DND-41 (cell line): Measurements from ENCODE around the gene NEK9.

Source experiments
- ATAC-seq: fragments of 200-7000 bp; cut with Tn5 transposase; 3 replicates; pipeline ENCODE4 v1.9.1; 2021; ENCODE audit warnings: low read depth; ENCODE audit not compliant: insufficient read depth
- DNase-seq: peaks from one replicate; pipeline ENCODE4 v3.0.0-alpha.2; 2020
- H2AFZ ChIP-seq: 2 replicates; pipeline ENCODE4 v1.6.0; 2012; ENCODE audit warnings: low read depth, low read length
- H3K27ac ChIP-seq: 2 replicates; pipeline ENCODE4 v1.5.1; 2012; ENCODE audit warnings: low read length, inconsistent platforms
- H3K27me3 ChIP-seq: fragments of 200-600 bp; sonication (generic); 2 replicates; pipeline ENCODE4 v1.6.0; 2012; ENCODE audit warnings: low read length, mild to moderate bottlenecking, inconsistent platforms; ENCODE audit not compliant: insufficient read depth, poor library complexity
- H3K36me3 ChIP-seq: 2 replicates; pipeline ENCODE4 v1.5.1; 2012; ENCODE audit warnings: low read length, inconsistent platforms; ENCODE audit not compliant: insufficient read depth
- H3K4me1 ChIP-seq: 2 replicates; pipeline ENCODE4 v1.5.1; 2012; ENCODE audit warnings: mild to moderate bottlenecking, low read length; ENCODE audit not compliant: insufficient read depth
- H3K4me2 ChIP-seq: 2 replicates; pipeline ENCODE4 v1.6.0; 2012; ENCODE audit warnings: mild to moderate bottlenecking, moderate library complexity, low read length, inconsistent platforms; ENCODE audit not compliant: insufficient read depth
- H3K4me3 ChIP-seq, 2 experiments: fragments of 200-600 bp in 1 of 2; shearing (Covaris generic) in 1 of 2; 2 replicates each; pipeline ENCODE4 v1.5.1; 2012 to 2016; ENCODE audit warnings: inconsistent platforms in 2 of 2, low read length in 2 of 2, mild to moderate bottlenecking in 2 of 2, low read depth in 1 of 2, moderate library complexity in 1 of 2
- H3K79me2 ChIP-seq: 2 replicates; pipeline ENCODE4 v1.6.0; 2012; ENCODE audit warnings: low read length, inconsistent platforms; ENCODE audit not compliant: insufficient read depth
- H3K9ac ChIP-seq: 2 replicates; pipeline ENCODE4 v1.6.0; 2012; ENCODE audit warnings: low read depth, mild to moderate bottlenecking, inconsistent platforms, low read length, moderate library complexity
- H3K9me3 ChIP-seq: 2 replicates; pipeline ENCODE4 v1.5.1; 2012; ENCODE audit warnings: low read length, moderate library complexity, mild to moderate bottlenecking, inconsistent platforms; ENCODE audit not compliant: insufficient read depth, severe bottlenecking
- H4K20me1 ChIP-seq: 2 replicates; pipeline ENCODE4 v1.6.0; 2012; ENCODE audit warnings: low read length; ENCODE audit not compliant: insufficient read depth
- EZH2 ChIP-seq: IDR thresholded peaks from 3 replicates; pipeline ENCODE4 v1.6.1; 2012; ENCODE audit warnings: borderline replicate concordance, low read depth, mild to moderate bottlenecking, moderate library complexity, low read length, inconsistent platforms; ENCODE audit not compliant: severe bottlenecking
- TF ChIP-seq, protein P1 (sequence below): IDR thresholded peaks from 2 replicates; pipeline ENCODE4 v1.5.1; 2012; ENCODE audit warnings: borderline replicate concordance, low read length, moderate library complexity, mild to moderate bottlenecking; ENCODE audit not compliant: poor library complexity, severe bottlenecking; ENCODE audit errors: extremely low read depth

The NEK9 gene

DNA sequence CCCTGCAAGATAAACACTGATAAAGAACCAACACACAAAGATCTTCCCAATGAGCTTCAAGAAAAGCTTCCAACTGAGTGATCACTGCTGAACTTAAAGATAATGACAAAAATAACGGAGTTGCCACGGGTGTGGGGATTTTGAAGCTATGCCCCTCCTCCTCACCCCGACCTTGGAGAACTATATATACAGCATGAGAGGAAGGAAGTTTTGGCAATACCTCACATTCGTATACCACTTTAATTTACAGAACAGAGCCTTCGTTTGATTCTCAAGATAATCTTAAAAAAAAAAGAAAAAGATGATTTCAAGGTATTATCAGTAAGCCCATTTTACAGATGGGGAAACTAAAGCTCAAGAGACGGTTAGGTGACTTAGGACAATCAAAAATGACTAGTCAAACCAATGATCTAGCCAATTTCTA is 715 bp downstream of the NEK9 start:
- Histone ChIP-seq H3K27me3 (no peaks in the 10 kb centered on the region), H3K4me3 (peak overlapping the region; percentile 63 to 81), H3K27ac (peak overlapping the region; percentile 91), H2AFZ (peak overlapping the region; percentile 94), H3K9ac (peak overlapping the region; percentile 91), H3K79me2 (peaks cover 40% of the 10 kb centered on the region), H3K4me2 (peak overlapping the region; percentile 77), H3K36me3 (peaks cover 11% of the 10 kb centered on the region), H3K9me3 (no peaks in the 10 kb centered on the region), H4K20me1 (no peaks in the 10 kb centered on the region), H3K4me1 (peaks cover 27% of the 10 kb centered on the region)
- TF ChIP-seq, protein P1, sequence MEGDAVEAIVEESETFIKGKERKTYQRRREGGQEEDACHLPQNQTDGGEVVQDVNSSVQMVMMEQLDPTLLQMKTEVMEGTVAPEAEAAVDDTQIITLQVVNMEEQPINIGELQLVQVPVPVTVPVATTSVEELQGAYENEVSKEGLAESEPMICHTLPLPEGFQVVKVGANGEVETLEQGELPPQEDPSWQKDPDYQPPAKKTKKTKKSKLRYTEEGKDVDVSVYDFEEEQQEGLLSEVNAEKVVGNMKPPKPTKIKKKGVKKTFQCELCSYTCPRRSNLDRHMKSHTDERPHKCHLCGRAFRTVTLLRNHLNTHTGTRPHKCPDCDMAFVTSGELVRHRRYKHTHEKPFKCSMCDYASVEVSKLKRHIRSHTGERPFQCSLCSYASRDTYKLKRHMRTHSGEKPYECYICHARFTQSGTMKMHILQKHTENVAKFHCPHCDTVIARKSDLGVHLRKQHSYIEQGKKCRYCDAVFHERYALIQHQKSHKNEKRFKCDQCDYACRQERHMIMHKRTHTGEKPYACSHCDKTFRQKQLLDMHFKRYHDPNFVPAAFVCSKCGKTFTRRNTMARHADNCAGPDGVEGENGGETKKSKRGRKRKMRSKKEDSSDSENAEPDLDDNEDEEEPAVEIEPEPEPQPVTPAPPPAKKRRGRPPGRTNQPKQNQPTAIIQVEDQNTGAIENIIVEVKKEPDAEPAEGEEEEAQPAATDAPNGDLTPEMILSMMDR = no peak
- no peak for TF ChIP-seq EZH2
- DNase-seq = no peak
- ATAC-seq = no peak

DNA sequence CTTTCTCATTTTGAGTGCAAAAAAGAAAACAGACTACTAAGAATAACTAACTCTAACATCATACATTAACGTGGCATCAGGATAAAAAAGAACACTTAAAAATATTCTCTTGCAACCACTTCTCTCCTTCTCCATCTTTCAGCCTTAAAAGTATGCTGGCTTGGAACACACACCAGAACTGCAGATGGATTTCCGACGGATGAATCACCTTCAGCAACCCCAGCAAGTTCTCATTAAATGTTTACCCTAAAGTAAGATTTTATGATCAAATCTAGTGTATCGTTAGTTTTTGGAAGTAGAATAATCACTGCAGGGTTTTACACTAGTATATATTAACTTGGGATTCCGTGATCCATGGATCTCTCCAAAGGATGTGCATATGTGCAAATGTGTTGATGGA is 1.2 kb downstream of the NEK9 start:
- no peak overlapping the region; the same call in 1 of the 2 replicates for H3K27ac ChIP-seq
- peaks cover 27% of the 10 kb centered on the region for H3K4me1 ChIP-seq
- no peaks in the 10 kb centered on the region for H4K20me1 ChIP-seq
- no peaks in the 10 kb centered on the region for H3K9me3 ChIP-seq
- H3K9ac ChIP-seq = peak overlapping the region; percentile 91
- no peak for TF ChIP-seq EZH2
- TF ChIP-seq, protein P1 = no peak
- no peak for ATAC-seq
- no peak for DNase-seq
- peak overlapping the region; percentile 63 to 81; a peak in 3 of 4 replicates for H3K4me3 ChIP-seq
- H3K27me3 ChIP-seq = no peaks in the 10 kb centered on the region
- H3K36me3 ChIP-seq = peaks cover 13% of the 10 kb centered on the region
- peaks cover 40% of the 10 kb centered on the region for H3K79me2 ChIP-seq
- no peak overlapping the region for H2AFZ ChIP-seq
- H3K4me2 ChIP-seq = peak overlapping the region; percentile 77

DNA sequence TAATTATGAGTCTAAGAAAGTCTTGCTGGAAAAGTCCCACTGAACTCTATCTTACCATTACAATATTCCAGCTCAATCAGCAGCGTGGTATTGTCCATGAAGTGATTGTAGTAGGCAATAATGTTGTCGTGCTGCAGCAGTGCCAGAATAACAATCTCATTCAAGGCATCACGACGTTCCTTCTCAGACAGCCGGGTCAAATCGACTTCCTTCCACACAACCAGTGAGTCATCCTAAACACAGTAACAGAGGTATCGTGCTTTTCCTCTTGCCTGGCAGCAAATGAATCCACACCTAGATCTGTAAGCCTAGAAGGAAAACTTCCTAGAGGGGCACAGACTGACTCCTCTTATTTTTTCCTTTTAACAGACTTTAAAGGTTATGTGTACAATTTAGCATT is 2.9 kb downstream of the NEK9 start:
- ATAC-seq (no peak), DNase-seq (no peak)
- no peak overlapping the region for H3K4me2 ChIP-seq

More for the DNA sequence above, 2.9 kb downstream of the NEK9 start:
- Histone ChIP-seq H3K9ac (no peak overlapping the region), H3K4me1 (peaks cover 27% of the 10 kb centered on the region), H3K27ac (no peak overlapping the region), H3K79me2 (peaks cover 40% of the 10 kb centered on the region), H2AFZ (no peak overlapping the region), H3K9me3 (no peaks in the 10 kb centered on the region), H3K36me3 (peaks cover 25% of the 10 kb centered on the region), H3K4me3 (no peak overlapping the region), H3K27me3 (no peaks in the 10 kb centered on the region), H4K20me1 (no peaks in the 10 kb centered on the region)
- TF ChIP-seq, protein P1 = no peak
- no peak for TF ChIP-seq EZH2
